Muscle of back (tissue), 11 donors: Measurements from ENCODE around the gene LCLAT1. TPM values are rescaled to one million over a fixed set of nuclear protein-coding genes. Genes with fewer than 3 reads are reported as not detected.
"Not testable (repeated sequence)": the region's sequence is repeated elsewhere in the genome, so short reads cannot be mapped to it uniquely, and the experiment has no call there.

ENCODE experiments used
- DNase-seq, 3 donors: peaks; one replicate each; pipeline versions ENCODE4 v3.0.0 to v3.0.0-alpha.2; 2013
- polyA plus RNA-seq, 10 donors: library from polyadenylated mRNA; unstranded; fragments of 120-200 nt; gene quantifications; one replicate each; pipeline ENCODE4 v1.2.1, GENCODE V29; 2013; ENCODE audit not compliant: insufficient read length in 10 of 10

LCLAT1 gene
- polyA plus RNA-seq, 10 donors, result 6.1 to 10.9 (median 7.3) TPM

DNA sequence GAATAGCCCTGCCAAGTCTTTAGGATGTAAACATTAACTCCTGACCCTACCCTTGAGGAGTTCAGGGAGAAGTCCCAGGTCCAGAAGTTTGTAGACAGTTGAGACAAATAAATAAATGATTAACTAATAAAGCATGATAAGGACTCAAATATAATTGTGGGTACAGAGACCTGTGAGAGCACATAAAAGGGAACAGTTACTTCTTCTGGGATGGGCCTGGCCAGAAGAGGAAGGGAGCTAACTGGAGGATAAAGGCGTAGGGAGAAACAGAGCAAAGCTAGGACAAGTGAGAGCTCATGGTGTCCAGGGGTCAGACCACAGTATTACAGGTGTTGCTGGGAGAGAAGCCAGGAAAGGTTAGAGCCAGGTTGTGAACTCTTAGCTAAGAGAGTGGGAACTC, 3.0 kb downstream of the LCLAT1 start:
- no peak for DNase-seq

GRCh38 chr2:30453498-30453897, 6.5 kb downstream of the LCLAT1 start:
- no peak for DNase-seq

DNA sequence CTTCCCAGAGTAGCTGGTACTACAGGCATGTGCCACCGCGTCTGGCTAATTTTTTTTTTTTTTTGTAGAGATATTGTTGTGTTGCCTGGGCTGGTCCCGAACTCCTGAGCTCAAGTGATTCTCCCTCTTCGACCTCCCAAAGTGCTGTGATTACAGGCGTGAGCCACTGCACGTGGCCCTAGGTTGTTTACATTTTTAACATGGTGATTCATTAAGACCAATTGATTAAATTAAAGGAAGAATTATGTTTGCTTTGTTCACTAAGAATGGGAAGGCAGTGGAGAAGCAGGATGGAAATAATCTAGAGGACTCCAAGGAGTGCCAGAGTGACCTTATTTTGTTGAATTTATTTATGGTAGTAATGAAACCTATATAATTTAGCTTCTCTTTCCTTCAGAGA, 7.5 kb downstream of the LCLAT1 start:
- no peak for DNase-seq

DNA sequence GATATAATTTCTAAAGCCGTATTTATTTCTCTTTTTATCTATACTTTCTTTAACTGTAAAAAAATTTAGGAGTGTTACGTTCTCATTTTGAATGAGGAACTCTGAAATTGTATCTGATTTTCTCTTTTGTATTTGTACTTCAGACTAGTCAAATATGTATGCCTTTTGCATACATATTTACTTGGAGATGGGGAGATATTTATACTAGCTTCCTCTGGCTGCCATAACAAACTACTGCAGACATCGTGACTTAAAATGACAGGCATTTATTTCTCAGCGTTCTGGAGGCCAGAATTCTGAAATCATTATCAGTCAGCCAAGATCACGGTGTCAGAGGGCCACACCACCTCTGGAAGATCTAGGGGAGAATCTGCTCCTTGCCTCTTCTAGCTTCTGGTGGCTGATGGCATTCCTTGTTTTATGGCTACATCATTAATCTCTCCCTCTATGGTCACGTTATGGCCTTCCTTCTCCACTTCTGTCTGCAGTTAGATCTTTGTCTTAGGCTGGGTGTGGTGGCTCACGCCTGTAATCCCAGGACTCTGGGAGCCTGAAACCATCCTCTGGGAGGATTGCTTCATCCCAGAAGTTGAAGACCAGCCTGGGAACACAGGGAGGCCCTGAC, 8.2 kb downstream of the LCLAT1 start:
- no peak for DNase-seq

DNA sequence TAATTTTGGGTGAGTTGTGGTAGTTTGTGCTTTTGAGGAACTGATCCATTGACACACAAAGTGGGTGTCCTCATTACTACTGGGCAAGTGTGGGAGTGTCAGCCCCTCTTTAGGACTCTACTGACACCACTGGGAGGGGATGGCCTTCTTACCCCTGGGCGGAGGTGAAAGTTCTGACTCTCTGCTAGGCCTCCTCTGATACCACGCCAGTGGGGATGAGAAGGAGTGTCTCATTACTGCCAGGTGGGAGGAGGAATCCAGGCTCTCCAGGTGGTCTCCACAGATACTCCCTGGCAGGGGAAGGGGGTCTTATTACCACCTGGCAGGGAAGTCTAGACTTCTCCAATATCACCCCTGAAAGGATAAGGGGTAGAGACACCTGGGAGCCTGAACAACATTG, 9.1 kb downstream of the LCLAT1 start:
- no peak for DNase-seq

DNA sequence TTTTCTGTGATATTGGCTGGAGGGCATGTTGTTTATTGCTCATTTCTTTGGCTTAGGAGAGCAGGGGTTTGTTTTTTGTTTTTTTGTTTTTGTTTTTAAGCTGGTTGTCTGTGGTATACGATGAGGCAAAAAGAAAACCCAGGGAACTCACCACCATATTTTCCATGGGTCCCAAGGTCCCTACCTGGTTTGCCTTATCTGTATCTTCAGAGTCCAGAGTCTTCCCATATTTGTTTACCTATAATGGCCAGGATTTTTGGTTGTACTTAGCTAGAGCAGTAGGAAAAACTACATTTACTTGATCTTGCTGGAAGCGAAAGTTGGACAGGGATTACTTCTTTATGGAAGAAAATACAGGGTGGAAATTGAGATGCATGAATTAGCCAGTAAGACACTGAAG, 9.5 kb downstream of the LCLAT1 start:
- no peak for DNase-seq

GRCh38 chr2:30457296-30457695, 10.2 kb downstream of the LCLAT1 start:
- DNase-seq, result no peak

GRCh38 chr2:30459140-30459539, 12.1 kb downstream of the LCLAT1 start:
- no peak for DNase-seq

GRCh38 chr2:30462131-30462857, 15.2 kb downstream of the LCLAT1 start:
- DNase-seq, result no peak

DNA sequence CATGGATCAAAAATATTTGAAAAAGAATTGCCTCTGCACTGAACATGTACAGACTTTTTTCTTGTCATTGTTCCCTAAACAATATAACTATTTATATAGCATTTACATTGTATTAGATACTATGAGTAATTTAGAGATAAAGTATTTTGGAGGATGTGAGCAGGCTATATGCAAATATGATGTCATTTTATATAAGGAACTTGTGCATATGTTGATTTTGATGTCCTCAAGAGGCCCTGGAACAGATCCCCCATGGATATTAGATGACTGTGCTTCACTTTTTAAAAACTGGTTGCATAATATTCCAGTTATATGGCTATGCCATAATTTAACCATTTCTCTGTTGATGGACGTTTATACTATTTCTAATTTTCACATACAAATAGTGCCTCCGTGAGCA, 16.5 kb downstream of the LCLAT1 start:
- no peak for DNase-seq

DNA sequence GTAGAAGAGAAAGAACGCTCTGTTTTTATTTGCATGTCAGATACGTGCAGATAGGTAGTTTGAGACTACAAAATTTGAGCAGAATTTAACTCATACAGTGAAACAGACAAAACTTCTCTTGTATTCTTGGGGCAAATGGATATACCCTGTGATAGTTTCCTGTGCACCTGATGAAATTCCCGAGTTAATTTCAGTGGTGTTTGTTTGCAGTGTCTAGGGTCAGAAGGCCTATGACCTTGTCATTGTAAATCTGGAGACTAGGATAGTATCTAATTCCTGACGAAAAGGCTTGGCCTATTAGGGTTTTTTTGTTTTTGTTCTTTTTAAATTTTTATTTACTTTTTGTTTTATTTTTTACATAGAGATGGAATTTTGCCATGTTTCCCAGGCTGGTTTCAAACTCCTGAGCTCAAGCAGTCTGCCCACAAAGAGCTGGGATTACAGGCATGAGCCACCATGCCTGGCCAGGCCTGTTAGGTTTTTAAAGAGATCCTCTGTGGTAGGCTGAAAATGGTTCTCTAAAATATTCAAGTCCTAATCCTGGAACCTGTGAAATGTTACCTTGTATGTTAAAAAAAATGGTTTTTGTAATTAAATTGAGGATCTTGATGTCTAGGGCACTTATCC, 17.6 kb downstream of the LCLAT1 start:
- no peak for DNase-seq

DNA sequence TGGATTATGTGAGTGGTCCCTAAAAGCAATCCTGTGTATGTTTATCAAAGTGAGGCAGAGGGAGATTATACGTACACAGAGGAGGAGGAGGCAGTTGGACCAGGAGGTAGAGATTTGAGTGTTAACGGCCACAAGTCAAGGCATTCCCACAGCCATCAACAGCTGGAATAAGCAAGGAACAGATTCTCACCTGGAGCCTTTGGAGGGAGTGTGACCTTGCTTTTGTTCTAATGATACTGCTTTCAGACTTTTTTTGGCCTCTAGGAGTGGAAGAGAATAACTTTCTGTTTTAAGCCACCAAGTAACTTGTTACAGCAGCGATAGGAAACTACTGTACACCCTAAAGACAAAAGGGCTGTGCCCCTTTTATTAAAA, 18.1 kb downstream of the LCLAT1 start:
- no peak for DNase-seq

- no peak for DNase-seq
Observed at GRCh38 chr2:30466216-30466615, 19.2 kb downstream of the LCLAT1 start.

- DNase-seq, result not testable (repeated sequence)
Observed at GRCh38 chr2:30467062-30467826, 20.2 kb downstream of the LCLAT1 start.

- DNase-seq, result no peak
Observed at GRCh38 chr2:30470426-30470825, 23.4 kb downstream of the LCLAT1 start.

DNA sequence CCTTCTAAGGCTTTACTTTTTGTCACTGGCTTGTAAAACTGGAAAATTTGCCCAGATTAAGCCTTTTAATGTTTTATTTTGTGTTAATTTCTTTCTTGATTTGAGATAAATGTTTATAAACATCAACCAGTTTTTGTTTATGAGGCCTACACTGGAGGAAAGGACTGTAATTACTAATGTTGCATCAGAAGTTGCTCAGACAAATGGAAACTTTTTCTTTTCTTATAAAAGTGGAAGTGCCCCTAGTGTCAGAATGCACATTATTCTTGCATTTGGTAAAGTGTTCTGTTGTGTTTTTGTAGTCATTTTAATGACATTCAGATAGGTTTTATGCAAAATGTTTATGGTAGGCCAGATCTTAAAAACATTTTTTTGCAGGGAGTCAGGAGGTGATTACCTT, 25.3 kb downstream of the LCLAT1 start:
- peak in 1 of 3 donors; percentile 7 for DNase-seq

DNA sequence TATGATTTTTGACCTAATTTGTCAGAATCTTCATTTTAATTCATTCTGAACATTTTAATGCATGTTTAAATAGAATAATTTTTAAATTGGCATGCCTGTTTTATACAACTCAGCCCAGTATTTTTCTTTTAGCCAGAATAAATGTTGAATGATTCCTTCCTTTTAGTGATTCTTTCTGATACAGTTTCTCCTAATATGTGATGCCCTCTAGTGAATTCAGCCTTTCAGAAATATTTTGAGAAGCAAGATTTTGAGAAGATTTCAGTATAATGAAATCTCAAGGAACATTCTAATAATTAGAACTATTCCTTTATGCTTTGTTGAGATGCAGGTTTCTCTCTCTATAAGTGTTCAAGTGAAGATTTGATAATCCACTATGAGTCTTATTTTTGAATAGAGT, 28.5 kb downstream of the LCLAT1 start:
- DNase-seq, result no peak

GRCh38 chr2:30476636-30477035, 29.6 kb downstream of the LCLAT1 start:
- DNase-seq, result no peak

DNA sequence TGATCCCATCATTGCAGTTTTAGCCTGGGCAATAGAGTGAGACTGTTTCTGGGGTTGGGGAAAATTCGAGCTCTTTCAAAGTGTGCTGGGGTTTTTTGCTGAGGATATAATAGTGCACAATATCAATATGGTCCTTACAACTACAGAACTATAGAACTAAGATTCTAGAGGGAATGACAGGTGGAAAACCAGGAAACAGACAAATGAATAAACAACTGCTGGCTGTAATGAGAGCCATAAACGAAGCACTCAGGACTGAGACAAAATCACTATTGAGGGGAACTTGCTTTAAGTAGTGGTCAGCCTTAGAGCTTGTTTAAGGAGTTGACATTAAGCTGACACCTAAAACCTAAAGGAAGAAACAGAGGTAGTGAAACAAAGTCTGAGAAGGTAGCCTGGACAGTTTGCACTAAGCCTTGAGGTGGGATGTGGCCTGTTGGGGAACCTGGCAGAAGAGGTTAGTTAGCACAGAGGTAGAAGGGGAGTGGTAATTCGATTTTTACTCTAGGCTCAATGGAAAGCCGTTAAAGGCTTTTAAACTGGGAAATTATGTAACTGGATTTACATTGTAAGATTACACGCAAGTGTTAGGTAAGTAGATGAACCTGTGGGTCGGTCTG, 33.8 kb downstream of the LCLAT1 start:
- no peak for DNase-seq

DNA sequence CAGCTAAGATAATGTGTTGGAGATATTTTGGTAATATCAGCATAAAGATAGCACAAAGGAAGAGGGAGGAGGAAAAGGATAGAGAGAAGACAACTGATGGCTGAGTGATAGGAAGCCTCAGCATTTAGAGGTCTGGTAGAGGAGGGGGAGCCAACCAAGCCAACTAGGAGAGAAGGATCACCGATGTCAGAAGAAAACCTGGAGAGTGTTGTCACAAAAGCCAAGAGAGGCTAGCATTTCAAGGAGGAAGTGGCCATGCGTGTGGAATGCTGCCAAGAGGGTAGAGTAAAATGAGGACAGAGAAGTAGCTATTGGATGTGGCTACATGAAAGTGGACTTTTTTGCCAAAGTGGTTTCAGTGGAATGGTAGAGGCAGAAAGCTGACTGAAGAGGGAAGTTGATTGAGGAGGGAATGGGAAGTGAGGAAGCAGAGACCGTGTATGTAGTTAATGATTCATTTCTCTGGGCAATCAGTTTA, 34.3 kb downstream of the LCLAT1 start:
- DNase-seq, result no peak

- DNase-seq, result no peak
Observed at GRCh38 chr2:30482011-30482410, 35.0 kb downstream of the LCLAT1 start.

GRCh38 chr2:30484145-30484544, 37.1 kb downstream of the LCLAT1 start:
- no peak for DNase-seq
